HuH-7 (cell line): ENCODE results near the gene KRI1.
A peak's percentile ranks its signal among the peaks of the same experiment; 100 is the strongest.
"Not testable (repeated sequence)": the region's sequence is repeated elsewhere in the genome, so short reads cannot be mapped to it uniquely, and the experiment has no call there.

Experiments used
- DNase-seq: peaks from one replicate; pipeline ENCODE4 v3.0.0; 2011; ENCODE audit warnings: low spot score

Gene KRI1

DNA sequence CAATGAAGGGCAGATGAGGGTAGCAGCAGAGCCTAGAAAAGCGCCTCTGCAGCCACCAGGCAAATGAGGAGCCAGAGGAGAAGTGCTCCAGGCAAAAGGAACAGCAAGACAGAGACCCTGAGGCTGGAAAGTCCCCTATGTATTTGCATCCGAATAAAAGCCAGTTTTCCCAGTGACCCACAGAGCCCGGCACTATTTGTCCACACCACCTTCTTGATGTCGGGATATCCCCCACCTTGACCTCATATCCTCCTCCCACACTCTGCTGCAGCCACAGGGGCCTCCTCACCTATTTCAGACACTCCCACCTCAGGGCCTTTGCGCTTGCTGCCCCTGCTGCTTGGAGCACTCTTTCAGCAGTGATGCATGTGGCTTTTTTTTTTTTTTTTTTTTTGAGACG is 15.5 kb downstream of the KRI1 start:
- no peak for DNase-seq

- DNase-seq: no peak
These were observed 16.1 kb downstream of the KRI1 start for GRCh38 chr19:10549733-10550132.

DNA sequence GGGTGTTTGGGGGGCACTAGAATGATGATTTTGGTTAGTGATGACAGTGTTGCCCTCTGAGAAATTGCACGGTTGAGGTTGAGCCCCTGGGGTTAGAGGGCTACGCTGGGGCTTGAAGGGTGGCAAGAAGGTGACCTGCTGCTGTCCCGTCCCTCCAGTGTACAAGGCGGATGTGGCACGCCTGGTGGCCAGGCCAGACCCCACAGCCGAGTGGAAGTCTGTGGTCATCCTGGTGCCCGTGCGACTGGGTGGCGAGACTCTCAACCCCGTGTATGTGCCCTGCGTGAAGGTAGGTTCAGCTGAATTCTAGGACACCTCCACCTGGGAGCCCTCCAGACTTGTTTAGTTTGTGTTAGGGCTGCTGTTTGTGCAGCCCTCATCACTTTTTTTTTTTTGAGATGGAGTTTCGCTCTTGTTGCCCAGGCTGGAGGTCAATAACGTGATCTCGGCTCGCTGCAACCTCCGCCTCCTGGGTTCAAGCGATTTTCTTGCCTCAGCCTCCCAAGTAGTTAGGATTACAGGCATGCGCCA is 17.0 kb downstream of the KRI1 start:
- DNase-seq: no peak

- no peak for DNase-seq
These were observed 19.0 kb downstream of the KRI1 start for GRCh38 chr19:10546817-10547216.

- DNase-seq: no peak
These were observed 21.0 kb downstream of the KRI1 start for GRCh38 chr19:10544753-10545251.

DNA sequence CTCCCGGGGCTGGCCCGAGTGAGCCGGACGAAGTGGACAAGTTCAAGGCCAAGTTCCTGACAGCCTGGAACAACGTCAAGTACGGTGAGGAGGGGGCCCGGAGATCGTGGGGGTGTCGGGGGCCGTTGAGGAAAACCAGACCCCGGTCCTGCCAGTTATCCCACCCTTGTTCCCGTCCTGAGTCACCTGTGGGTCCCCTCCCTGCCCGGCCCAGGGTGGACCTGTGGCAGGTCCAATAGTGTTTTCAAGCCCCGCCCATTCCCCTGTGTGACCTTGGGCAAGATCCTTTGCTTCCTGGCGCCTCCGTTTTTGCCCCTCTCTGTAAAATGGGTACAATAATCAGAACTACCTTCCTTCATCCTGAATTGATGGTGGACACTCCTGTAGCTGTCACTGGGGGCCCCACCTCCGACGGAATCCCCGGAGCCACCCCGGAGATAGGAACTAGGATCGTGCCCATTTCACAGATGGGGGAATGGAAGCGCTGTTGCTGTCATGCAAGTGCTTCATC is 21.5 kb downstream of the KRI1 start:
- no peak for DNase-seq

GRCh38 chr19:10543420-10544241 is 22.2 kb downstream of the KRI1 start, which contains the start of gene ATG4D:
ATG4D (plus strand) TSS chr19:10543904; CDS start chr19:10544091, 187 bp downstream.
- peak; percentile 92 for DNase-seq

DNA sequence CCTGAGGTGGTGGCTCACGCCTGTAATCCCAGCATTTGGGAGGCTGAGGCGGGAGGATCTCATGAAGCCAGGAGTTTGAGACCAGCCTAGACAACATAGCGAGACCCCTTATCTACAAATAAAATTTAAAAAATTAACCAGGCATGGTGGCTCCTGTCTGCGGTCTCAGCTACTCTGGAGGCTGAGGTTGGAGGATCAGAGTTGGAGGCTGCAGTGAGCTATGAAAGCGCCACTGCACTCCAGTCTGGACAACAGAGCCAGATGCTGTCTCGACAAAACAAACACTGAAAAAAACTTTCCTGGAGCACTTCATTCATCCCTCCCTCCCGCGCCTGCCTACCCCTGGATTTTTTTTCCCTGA is 22.8 kb downstream of the KRI1 start:
- DNase-seq: no peak

GRCh38 chr19:10539016-10539415 is 26.8 kb downstream of the KRI1 start:
- not testable (repeated sequence) for DNase-seq

DNA sequence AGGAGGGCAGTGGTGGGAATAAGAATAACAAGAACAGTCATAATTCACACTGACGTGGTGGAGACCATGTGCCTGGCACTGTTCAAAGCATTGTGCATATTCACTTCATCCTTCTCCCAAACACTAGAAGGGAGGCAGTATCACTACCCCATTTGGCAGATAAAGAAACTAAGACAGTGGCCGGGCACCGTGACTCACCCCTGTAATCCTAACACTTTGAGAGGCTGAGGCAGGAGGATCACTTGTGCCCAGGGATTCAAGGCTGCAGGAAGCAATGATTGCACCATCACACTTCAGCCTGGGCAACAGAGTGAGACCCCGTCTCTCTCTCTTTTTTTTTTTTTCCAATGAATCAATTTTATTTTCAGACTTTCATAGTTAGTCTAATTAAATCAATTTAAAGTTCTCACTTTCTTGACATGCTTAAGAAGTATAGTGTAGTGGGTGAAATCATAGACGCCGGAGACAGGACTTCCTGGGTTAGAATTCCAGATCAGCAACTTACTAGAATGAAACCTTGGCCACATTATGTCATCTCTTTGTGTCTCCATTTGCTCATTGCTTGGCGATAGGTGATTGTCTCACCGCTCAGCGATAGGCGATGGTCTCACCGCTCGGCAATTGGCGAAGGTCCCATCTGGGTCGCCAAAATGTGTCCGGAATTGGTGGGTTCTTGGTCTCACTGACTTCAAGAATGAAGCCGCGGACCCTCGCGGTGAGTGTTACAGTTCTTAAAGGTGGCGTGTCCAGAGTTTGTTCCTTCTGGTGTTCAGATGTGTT is 27.4 kb downstream of the KRI1 start:
- DNase-seq: no peak

GRCh38 chr19:10537668-10538067 is 28.1 kb downstream of the KRI1 start:
- no peak for DNase-seq

DNA sequence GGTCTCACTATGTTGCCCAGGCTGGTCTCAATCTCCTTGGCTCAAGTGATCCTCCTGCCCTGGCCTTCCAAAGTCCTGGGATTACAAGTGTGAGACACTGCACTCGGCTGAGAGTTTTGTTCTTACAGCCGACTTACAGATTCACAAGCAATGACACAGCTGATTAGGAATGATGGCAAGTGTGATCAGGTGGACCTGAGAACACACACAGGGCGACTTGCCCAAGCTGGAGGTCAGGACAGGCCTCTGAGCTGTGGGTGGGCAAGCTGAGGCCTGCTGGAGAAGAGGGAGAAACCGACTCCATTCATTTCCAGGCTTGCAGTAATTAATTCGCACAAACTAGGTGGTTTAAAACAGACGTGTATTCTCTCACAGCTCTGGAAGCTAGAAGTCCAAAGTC is 30.2 kb downstream of the KRI1 start:
- no peak for DNase-seq

DNA sequence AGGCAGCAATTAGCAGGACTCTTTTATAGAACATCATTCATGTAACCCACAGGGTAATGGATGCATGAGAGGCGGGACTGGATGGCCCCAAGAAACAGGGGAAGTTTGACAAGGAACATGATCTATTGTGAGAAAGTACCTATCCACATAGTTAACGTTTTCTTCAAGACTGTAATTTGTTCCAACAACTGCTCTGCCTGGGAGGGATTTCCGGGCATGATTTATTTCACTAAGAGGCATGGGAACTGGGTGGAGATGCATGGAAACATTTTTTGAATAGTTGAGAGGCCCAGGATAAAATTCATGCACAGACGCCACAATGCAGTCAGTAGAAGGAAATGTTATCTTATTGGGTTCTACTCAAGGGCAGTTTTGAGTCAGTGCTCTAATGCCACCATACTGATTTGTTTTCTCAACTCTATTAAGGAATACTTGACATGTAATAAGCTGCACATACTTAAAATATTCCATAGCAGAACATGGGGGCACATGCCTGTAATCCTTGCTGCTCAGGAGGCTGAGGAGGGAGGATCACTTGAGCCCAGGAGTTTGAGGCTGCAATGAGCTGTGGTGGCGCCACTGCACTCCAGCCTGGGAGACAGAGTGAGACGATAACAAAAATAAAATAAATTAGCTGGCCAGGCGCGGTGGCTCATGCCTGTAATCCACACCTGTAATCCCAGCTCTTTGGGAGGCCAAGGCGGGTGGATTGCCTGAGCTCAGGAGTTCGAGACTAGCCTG is 32.0 kb downstream of the KRI1 start:
- DNase-seq: no peak

GRCh38 chr19:10532457-10532856 is 33.4 kb downstream of the KRI1 start:
- DNase-seq: no peak

GRCh38 chr19:10526887-10527286 is 38.9 kb downstream of the KRI1 start:
- DNase-seq: not testable (repeated sequence)

GRCh38 chr19:10525636-10526035 is 40.2 kb downstream of the KRI1 start:
- DNase-seq: no peak

DNA sequence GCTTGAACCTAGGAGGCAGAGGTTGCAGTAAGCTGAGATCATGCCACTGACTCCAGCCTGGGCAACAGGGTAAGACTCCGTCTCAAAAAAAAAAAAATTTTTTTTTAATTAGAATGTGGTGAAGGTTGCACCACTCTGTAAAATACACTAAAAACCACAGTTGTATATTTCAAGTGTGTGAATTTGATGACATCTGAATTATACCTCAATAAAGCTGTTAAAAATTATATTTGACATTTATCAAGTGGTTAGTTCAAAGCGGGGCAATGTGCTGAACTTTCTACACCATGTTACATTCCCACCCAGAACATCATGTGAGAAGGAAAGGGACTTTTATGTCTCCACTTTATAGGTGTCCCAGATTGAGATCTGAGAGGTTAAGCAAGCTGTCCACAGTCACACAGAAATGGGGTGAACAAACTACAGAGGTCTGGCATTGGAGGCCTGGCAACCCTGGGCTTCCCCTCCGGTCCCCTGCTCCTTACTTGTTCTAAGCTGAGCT is 42.6 kb downstream of the KRI1 start:
- DNase-seq: no peak

- no peak for DNase-seq
These were observed 44.2 kb downstream of the KRI1 start for GRCh38 chr19:10521461-10522171.

DNA sequence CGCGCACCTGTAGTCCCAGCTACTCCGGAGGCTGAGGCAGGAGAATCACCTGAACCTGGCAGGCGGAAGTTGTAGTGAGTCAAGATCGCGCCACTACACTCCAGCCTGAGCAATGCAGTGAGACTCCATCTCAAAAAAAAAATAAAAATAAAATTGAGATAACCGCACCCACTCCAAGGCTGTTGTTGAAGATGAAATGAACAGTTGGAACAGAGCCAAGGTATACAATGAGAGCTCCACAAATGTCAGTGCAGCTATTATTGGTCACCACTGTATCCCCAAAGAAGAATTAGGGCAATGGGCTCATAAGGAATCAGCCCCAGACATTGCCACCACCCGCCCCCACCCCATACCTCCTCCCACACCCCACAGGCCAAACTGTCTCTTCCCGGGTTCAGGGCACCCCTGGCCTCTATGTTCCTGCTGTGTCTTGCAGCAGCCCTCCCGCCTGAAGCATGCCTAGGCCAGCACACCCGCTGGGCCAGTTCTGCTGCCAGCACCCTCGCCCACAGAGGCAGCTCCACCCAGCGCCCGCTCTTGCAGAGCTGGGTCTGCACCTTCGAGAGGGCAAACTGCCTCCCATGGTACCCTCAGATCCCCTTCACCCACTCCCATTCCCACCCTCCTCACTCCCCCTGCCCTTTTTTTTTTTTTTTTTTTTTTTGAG is 45.0 kb downstream of the KRI1 start:
- no peak for DNase-seq

DNA sequence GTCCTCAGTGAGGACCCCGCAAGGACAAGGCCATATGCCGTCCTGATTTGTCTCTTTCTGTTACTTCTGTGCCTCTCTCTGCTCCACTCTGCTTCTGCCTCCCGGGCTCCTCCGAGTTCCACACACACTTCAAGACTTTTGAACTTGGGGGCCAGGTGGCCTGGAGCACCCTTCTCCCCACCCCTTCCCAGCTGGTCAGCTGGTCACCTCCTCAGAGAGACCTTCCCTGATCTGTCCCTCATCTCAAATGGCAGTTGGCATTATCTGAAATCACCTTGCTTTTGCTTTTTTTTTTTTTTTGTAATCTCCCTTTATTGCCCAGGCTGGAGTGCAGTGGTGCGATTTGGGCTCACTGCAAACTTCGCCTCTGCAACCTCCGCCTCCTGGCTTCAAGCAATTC is 46.4 kb downstream of the KRI1 start:
- DNase-seq: no peak
